Smooth muscle cell (in vitro differentiated cells): ENCODE data around the gene RFXAP. TPM values are rescaled to one million over a fixed set of nuclear protein-coding genes. Genes with fewer than 3 reads are reported as not detected.

Experiments used
- DNase-seq: peaks from one replicate; lab custom pipeline; 2025; ENCODE audit not compliant: unreplicated experiment; lab: John Stamatoyannopoulos, UW
- H2AFZ ChIP-seq: fragments of 200-600 bp; sonication (generic); 2 replicates; pipeline ENCODE4 v1.6.0; 2016; ENCODE audit warnings: antibody characterized with exemption, low read depth, mild to moderate bottlenecking
- H3F3A ChIP-seq: fragments of 200-600 bp; sonication (generic); 2 replicates; pipeline ENCODE4 v1.6.0; 2017; ENCODE audit warnings: antibody characterized with exemption, low read depth
- H3K27ac ChIP-seq: fragments of 200-600 bp; sonication (generic); 2 replicates; pipeline ENCODE4 v1.5.1; 2016; ENCODE audit warnings: low read depth, mild to moderate bottlenecking
- H3K27me3 ChIP-seq: fragments of 200-600 bp; sonication (generic); 2 replicates; pipeline ENCODE4 v1.6.1; 2016; ENCODE audit warnings: low read depth, mild to moderate bottlenecking
- H3K36me3 ChIP-seq: fragments of 200-600 bp; sonication (generic); 2 replicates; pipeline ENCODE4 v1.5.1; 2016; ENCODE audit warnings: low read depth
- H3K4me1 ChIP-seq: fragments of 200-600 bp; sonication (generic); 2 replicates; pipeline ENCODE4 v1.5.1; 2016; ENCODE audit warnings: low read depth
- H3K4me2 ChIP-seq: fragments of 200-600 bp; sonication (generic); 2 replicates; pipeline ENCODE4 v1.6.0; 2016; ENCODE audit warnings: mild to moderate bottlenecking
- H3K4me3 ChIP-seq: fragments of 200-600 bp; sonication (generic); 2 replicates; pipeline ENCODE4 v1.5.1; 2016; ENCODE audit warnings: mild to moderate bottlenecking
- H3K79me2 ChIP-seq: fragments of 200-600 bp; sonication (generic); 2 replicates; pipeline ENCODE4 v1.6.0; 2016; ENCODE audit warnings: low read depth, mild to moderate bottlenecking
- H3K9ac ChIP-seq: fragments of 200-600 bp; sonication (generic); 2 replicates; pipeline ENCODE4 v1.6.0; 2016; ENCODE audit warnings: low read depth
- H3K9me3 ChIP-seq: fragments of 200-600 bp; sonication (generic); replicated peaks from 2 replicates; pipeline ENCODE4 v1.5.1; 2016; ENCODE audit warnings: low read depth
- H4K20me1 ChIP-seq: fragments of 200-600 bp; sonication (generic); 2 replicates; pipeline ENCODE4 v1.6.0; 2016; ENCODE audit warnings: low read depth
- WGBS: methylation state at CpG from one replicate; pipeline ENCODE4 v1.1.7; 2016; ENCODE audit warnings: low lambda C conversion rate; 5-methylcytosine and 5-hydroxymethylcytosine counted together
- polyA plus RNA-seq: library from polyadenylated mRNA; unstranded; fragments of >200 nt; fragmentation: Nextera tagmentation; extraction: Ambion mirVana; gene quantifications from 2 replicates; pipeline ENCODE4 v1.2.1, GENCODE V29; 2016
- total RNA-seq: library from RNA; depleted of rRNA; stranded (reverse); fragments of >200 nt; gene quantifications from 2 replicates; pipeline ENCODE4 v1.2.3, GENCODE V29; 2014
- TF ChIP-seq, protein P1 (sequence below): fragments of 200-600 bp; sonication (generic); IDR thresholded peaks from 2 replicates; pipeline ENCODE4 v1.5.1; 2017; ENCODE audit warnings: borderline replicate concordance, mild to moderate bottlenecking, antibody characterized with exemption; ENCODE audit not compliant: insufficient read depth, poor library complexity, severe bottlenecking

Gene RFXAP
- total and polyA plus RNA-seq, 2 experiments from 2014 or later: 0.81 to 2.9 TPM

- Histone ChIP-seq H3K9me3 (no peaks in the 10 kb centered on the region), H3K4me3 (no peak overlapping the region), H3K4me1 (peaks cover 10% of the 10 kb centered on the region), H2AFZ (no peak overlapping the region), H3K9ac (no peak overlapping the region), H3K27ac (no peak overlapping the region), H3K36me3 (peaks cover 3% of the 10 kb centered on the region), H3K27me3 (no peaks in the 10 kb centered on the region), H3F3A (no peaks in the 10 kb centered on the region), H3K79me2 (peaks cover 46% of the 10 kb centered on the region), H3K4me2 (no peak overlapping the region), H4K20me1 (peaks cover 6% of the 10 kb centered on the region)
- WGBS: 18% methylated on average over 3 of the region's 3 CpGs
- TF ChIP-seq, protein P1, sequence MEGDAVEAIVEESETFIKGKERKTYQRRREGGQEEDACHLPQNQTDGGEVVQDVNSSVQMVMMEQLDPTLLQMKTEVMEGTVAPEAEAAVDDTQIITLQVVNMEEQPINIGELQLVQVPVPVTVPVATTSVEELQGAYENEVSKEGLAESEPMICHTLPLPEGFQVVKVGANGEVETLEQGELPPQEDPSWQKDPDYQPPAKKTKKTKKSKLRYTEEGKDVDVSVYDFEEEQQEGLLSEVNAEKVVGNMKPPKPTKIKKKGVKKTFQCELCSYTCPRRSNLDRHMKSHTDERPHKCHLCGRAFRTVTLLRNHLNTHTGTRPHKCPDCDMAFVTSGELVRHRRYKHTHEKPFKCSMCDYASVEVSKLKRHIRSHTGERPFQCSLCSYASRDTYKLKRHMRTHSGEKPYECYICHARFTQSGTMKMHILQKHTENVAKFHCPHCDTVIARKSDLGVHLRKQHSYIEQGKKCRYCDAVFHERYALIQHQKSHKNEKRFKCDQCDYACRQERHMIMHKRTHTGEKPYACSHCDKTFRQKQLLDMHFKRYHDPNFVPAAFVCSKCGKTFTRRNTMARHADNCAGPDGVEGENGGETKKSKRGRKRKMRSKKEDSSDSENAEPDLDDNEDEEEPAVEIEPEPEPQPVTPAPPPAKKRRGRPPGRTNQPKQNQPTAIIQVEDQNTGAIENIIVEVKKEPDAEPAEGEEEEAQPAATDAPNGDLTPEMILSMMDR: no peak
- no peak for DNase-seq
Observed at GRCh38 chr13:36822785-36823184, 3.8 kb downstream of the RFXAP start.

DNA sequence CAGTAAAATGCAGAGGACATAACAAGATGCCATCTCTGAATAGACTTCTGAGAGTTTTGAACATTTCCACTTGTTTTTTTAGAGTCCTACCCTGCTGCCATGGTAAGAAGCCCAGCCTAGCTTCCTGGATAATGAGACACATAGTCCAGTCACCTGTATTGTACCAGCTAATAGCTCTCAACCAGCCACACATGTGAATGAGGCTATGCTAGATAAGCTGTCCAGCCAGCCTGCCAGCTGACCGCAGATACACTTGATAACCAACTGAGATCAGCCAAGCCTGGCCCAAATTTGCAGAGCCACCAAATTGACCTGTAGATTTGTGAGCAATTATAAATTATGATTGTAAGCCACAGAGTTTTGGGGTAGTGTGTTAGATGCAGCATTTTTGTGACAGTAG is 10.7 kb downstream of the RFXAP start:
- Histone ChIP-seq H3K4me3 (no peak overlapping the region), H3K27ac (no peak overlapping the region), H3F3A (no peaks in the 10 kb centered on the region), H3K4me1 (no peaks in the 10 kb centered on the region), H3K4me2 (no peak overlapping the region), H3K9ac (no peak overlapping the region), H4K20me1 (no peaks in the 10 kb centered on the region), H3K79me2 (peaks cover 2% of the 10 kb centered on the region), H3K27me3 (no peaks in the 10 kb centered on the region), H3K9me3 (no peaks in the 10 kb centered on the region), H2AFZ (no peak overlapping the region), H3K36me3 (peaks cover 3% of the 10 kb centered on the region)
- TF ChIP-seq, protein P1: no peak
- 96% methylated on average over 1 of the region's 1 CpG for WGBS
- no peak for DNase-seq

- Histone ChIP-seq H3K36me3 (peaks cover under 1% of the 10 kb centered on the region), H3K27ac (no peak overlapping the region), H2AFZ (no peak overlapping the region), H3K9me3 (no peaks in the 10 kb centered on the region), H3K4me3 (no peak overlapping the region), H3K4me2 (no peak overlapping the region), H4K20me1 (no peaks in the 10 kb centered on the region), H3K27me3 (no peaks in the 10 kb centered on the region), H3F3A (no peaks in the 10 kb centered on the region), H3K4me1 (no peaks in the 10 kb centered on the region), H3K9ac (no peak overlapping the region), H3K79me2 (no peaks in the 10 kb centered on the region)
- WGBS: 100% methylated on average over 3 of the region's 3 CpGs
- TF ChIP-seq, protein P1: no peak
- DNase-seq: no peak
Observed at GRCh38 chr13:36831291-36831690, 12.3 kb downstream of the RFXAP start.

DNA sequence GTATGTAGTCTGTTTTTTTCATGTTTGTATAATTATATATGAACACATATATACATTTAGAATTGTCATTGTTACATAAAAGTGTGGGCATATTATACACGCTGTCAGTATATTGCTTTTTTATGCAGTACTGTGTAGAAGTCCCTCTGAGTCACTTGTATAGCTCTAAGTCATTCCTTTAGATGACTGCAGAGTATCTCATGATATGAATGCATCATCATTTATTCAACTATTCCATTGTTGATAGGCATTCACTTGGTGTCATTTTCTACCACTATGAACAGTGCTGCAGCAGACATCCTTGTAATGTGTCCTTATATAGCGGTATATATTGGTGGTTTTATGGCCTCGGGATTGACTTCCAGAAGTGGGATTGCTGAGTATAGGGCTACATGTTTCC is 15.3 kb downstream of the RFXAP start:
- Histone ChIP-seq H3K36me3 (no peaks in the 10 kb centered on the region), H3K4me3 (no peak overlapping the region), H3K27me3 (no peaks in the 10 kb centered on the region), H3K27ac (no peak overlapping the region), H2AFZ (no peak overlapping the region), H3K9ac (no peak overlapping the region), H3K4me2 (no peak overlapping the region), H4K20me1 (no peaks in the 10 kb centered on the region), H3K4me1 (no peaks in the 10 kb centered on the region), H3K9me3 (no peaks in the 10 kb centered on the region), H3K79me2 (no peaks in the 10 kb centered on the region), H3F3A (peaks cover 3% of the 10 kb centered on the region)
- TF ChIP-seq, protein P1: no peak
- 95% methylated on average over 3 of the region's 3 CpGs for WGBS
- no peak for DNase-seq
